B cell (primary cell): Measurements from ENCODE around the gene CRYGB. TPM values are rescaled to one million over a fixed set of nuclear protein-coding genes. Genes with fewer than 3 reads are reported as not detected.
"Not testable (repeated sequence)": the region's sequence is repeated elsewhere in the genome, so short reads cannot be mapped to it uniquely, and the experiment has no call there.

Experiments used
- ATAC-seq: fragments of 200-7000 bp; cut with Tn5 transposase; one replicate; pipeline ENCODE4 v1.10.0; 2021; ENCODE audit warnings: low read depth, mild to moderate bottlenecking, moderate number of reproducible peaks, moderate library complexity
- CTCF ChIA-PET: fragments of 350-600 bp; sonication (Branson Sonifier 250); formaldehyde crosslinking; loops from one replicate; lab custom pipeline; 2021; ENCODE audit warnings: antibody characterized with exemption, inconsistent platforms; lab: Charles Lee
- POLR2A ChIA-PET: fragments of 350-600 bp; sonication (Branson Sonifier 250); formaldehyde crosslinking; loops from one replicate; lab custom pipeline; 2021; ENCODE audit warnings: antibody characterized with exemption; lab: Charles Lee
- DNase-seq: peaks from one replicate; pipeline ENCODE4 v3.0.0; 2013
- H2AFZ ChIP-seq: 2 replicates; pipeline ENCODE4 v1.6.1; 2012; ENCODE audit warnings: mild to moderate bottlenecking, low read depth, low read length; ENCODE audit not compliant: insufficient read depth, poor library complexity, severe bottlenecking
- H3K27ac ChIP-seq, 2 donors: 1 replicate in 1 of 2; 2 replicates in 1 of 2; pipeline ENCODE4 v1.5.1; 2012 to 2013; ENCODE audit warnings: low read length in 2 of 2, mild to moderate bottlenecking in 2 of 2, moderate library complexity in 1 of 2
- H3K27me3 ChIP-seq, 4 experiments: fragments of 200-600 bp in 1 of 4; sonication (generic) in 1 of 4; replicated peaks in 1 of 4; 1 replicate in 2 of 4; 2 replicates in 2 of 4; pipeline versions ENCODE4 v1.6.1 to v1.7.0; 2013 to 2016; ENCODE audit warnings: low read length in 3 of 4, mild to moderate bottlenecking in 2 of 4, mixed read lengths in 1 of 4, moderate library complexity in 1 of 4; ENCODE audit not compliant: insufficient read depth in 4 of 4, control insufficient read depth in 3 of 4; ENCODE audit errors: control extremely low read depth in 1 of 4
- H3K36me3 ChIP-seq, 2 experiments: replicated peaks in 1 of 2; 1 replicate in 1 of 2; 2 replicates in 1 of 2; pipeline versions ENCODE4 v1.6.1 to v1.7.1; 2013; ENCODE audit warnings: low read length in 1 of 2; ENCODE audit not compliant: insufficient read depth in 2 of 2, control insufficient read depth in 1 of 2; ENCODE audit errors: control extremely low read depth in 1 of 2, extremely low read depth in 1 of 2
- H3K4me1 ChIP-seq, 2 donors: fragments of 200-600 bp in 1 of 2; sonication (generic) in 1 of 2; 1 replicate in 1 of 2; 2 replicates in 1 of 2; pipeline versions ENCODE4 v1.5.1 to v1.6.1; 2013 to 2017; ENCODE audit warnings: low read length in 2 of 2; ENCODE audit not compliant: control insufficient read depth in 2 of 2, insufficient read depth in 2 of 2
- H3K4me2 ChIP-seq: replicated peaks from 2 replicates; pipeline ENCODE3; 2012; ENCODE audit warnings: mild to moderate bottlenecking, low read depth, low read length; ENCODE audit not compliant: poor library complexity, severe bottlenecking
- H3K4me3 ChIP-seq, 5 experiments: fragments of 200-600 bp in 1 of 5; sonication (generic) in 1 of 5; 1 replicate in 3 of 5; 2 replicates in 2 of 5; pipeline versions ENCODE4 v1.5.1 to v1.7.0; 2011 to 2016; ENCODE audit warnings: low read length in 4 of 5, mild to moderate bottlenecking in 4 of 5, low read depth in 2 of 5, control low read depth in 1 of 5, moderate library complexity in 1 of 5; ENCODE audit not compliant: insufficient read depth in 1 of 5; ENCODE audit errors: control extremely low read depth in 1 of 5, extremely low read depth in 1 of 5
- H3K79me2 ChIP-seq: fragments of 200-600 bp; sonication (generic); one replicate; pipeline ENCODE4 v1.6.0; 2016; ENCODE audit warnings: low read length; ENCODE audit not compliant: control insufficient read depth, insufficient read depth
- H3K9ac ChIP-seq: fragments of 200-600 bp; sonication (generic); 2 replicates; pipeline ENCODE4 v1.6.1; 2017; ENCODE audit warnings: mild to moderate bottlenecking, low read length, moderate library complexity
- H3K9me3 ChIP-seq, 3 donors: one replicate each; pipeline versions ENCODE4 v1.6.1 to v1.7.1; 2013; ENCODE audit warnings: low read length in 2 of 3; ENCODE audit not compliant: control insufficient read depth in 2 of 3, insufficient read depth in 1 of 3; ENCODE audit errors: control extremely low read depth in 1 of 3
- H4K20me1 ChIP-seq: 2 replicates; pipeline ENCODE4 v1.6.0; 2012; ENCODE audit warnings: mild to moderate bottlenecking, low read length; ENCODE audit not compliant: insufficient read depth, control insufficient read depth, poor library complexity, severe bottlenecking
- H3K27ac Mint-ChIP-seq: one replicate; pipeline ENCODE4 v1.8.0; 2021; ENCODE audit warnings: mixed read lengths
- H3K27me3 Mint-ChIP-seq: one replicate; pipeline ENCODE4 v1.8.0; 2021; ENCODE audit warnings: mixed read lengths
- H3K4me1 Mint-ChIP-seq: one replicate; pipeline ENCODE4 v1.8.0; 2021; ENCODE audit warnings: mixed read lengths
- H3K4me3 Mint-ChIP-seq: one replicate; pipeline ENCODE4 v1.8.0; 2021; ENCODE audit warnings: mixed read lengths
- H3K9me3 Mint-ChIP-seq: one replicate; pipeline ENCODE4 v1.8.0; 2022; ENCODE audit warnings: mixed read lengths; ENCODE audit not compliant: insufficient read depth
- EZH2 ChIP-seq: IDR thresholded peaks from 2 replicates; pipeline ENCODE4 v1.6.1; 2012; ENCODE audit warnings: borderline replicate concordance, low read depth, mild to moderate bottlenecking, moderate library complexity, low read length; ENCODE audit not compliant: insufficient read depth, poor library complexity, severe bottlenecking
- WGBS: methylation state at CpG from one replicate; pipeline ENCODE4 v1.1.5; 2013; ENCODE audit warnings: missing lambda C conversion rate; ENCODE audit not compliant: insufficient coverage; 5-methylcytosine and 5-hydroxymethylcytosine counted together
- intact Hi-C: fragments of 100-400 bp; cut with micrococcal nuclease; formaldehyde crosslinking; loops from one replicate; pipeline ENCODE4 v1.10.0; 2022
- polyA plus RNA-seq: library from polyadenylated mRNA; depleted of rRNA; stranded (reverse); fragments of >200 nt; gene quantifications from 2 replicates; pipeline ENCODE4 v1.2.3, GENCODE V29; 2012
- total RNA-seq, 2 donors: library from RNA; stranded (reverse); fragments of 120-200 nt in 1 of 2; gene quantifications; 1 replicate in 1 of 2; 2 replicates in 1 of 2; pipeline versions ENCODE4 v1.2.3 to v1.2.4, GENCODE V29; 2013 to 2022
- TF ChIP-seq, protein P1 (sequence below): fragments of 200-600 bp; IDR thresholded peaks from one replicate; pipeline ENCODE4 v1.8.0; 2022; ENCODE audit warnings: antibody characterized with exemption, mild to moderate bottlenecking

Gene CRYGB
- total and polyA plus RNA-seq, 2 donors (not counting 1 experiment from before 2014, with no cell fraction given): not detected

DNA sequence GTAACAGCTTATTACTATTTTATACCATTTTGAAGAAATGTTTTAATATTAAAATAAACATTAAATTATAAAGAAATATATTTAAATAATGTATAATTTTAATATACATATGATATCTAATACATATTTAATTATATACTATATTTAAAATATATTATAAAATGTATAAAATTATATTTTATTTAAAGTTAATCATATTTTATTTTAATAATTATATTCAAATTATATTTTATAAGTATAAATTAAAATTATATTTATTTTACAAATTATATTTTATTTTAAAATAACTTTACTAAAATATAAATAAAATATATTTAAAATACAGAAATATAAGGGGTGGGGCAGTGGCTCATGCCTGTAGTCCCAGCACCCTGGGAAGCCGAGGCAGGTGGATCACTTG, 23.7 kb downstream of the CRYGB start:
- no CpG with 5 or more reads among the region's 1 CpG for WGBS
- no peak overlapping the region for H2AFZ ChIP-seq
- H3K9me3 Mint-ChIP-seq: no peaks in the 10 kb centered on the region
- H3K79me2 ChIP-seq: no peaks in the 10 kb centered on the region
- H3K27me3 Mint-ChIP-seq: peaks cover 35% of the 10 kb centered on the region
- H3K4me1 ChIP-seq: peaks cover 0 to 8% of the 10 kb centered on the region in 2 donors
- no peak overlapping the region for H3K4me3 Mint-ChIP-seq
- intact Hi-C loops: no loop called here
- ATAC-seq (no peak), DNase-seq (no peak)
- H3K9ac ChIP-seq: no peak overlapping the region
- no peak overlapping the region for H3K27ac Mint-ChIP-seq
- H4K20me1 ChIP-seq: no peaks in the 10 kb centered on the region
- ChIA-PET POLR2A (no interaction called here), CTCF (no interaction called here)
- no peaks in the 10 kb centered on the region for H3K9me3 ChIP-seq
- peaks cover 11% of the 10 kb centered on the region for H3K4me1 Mint-ChIP-seq
- H3K4me2 ChIP-seq: no peak overlapping the region
- TF ChIP-seq EZH2: no peak
- TF ChIP-seq, protein P1, sequence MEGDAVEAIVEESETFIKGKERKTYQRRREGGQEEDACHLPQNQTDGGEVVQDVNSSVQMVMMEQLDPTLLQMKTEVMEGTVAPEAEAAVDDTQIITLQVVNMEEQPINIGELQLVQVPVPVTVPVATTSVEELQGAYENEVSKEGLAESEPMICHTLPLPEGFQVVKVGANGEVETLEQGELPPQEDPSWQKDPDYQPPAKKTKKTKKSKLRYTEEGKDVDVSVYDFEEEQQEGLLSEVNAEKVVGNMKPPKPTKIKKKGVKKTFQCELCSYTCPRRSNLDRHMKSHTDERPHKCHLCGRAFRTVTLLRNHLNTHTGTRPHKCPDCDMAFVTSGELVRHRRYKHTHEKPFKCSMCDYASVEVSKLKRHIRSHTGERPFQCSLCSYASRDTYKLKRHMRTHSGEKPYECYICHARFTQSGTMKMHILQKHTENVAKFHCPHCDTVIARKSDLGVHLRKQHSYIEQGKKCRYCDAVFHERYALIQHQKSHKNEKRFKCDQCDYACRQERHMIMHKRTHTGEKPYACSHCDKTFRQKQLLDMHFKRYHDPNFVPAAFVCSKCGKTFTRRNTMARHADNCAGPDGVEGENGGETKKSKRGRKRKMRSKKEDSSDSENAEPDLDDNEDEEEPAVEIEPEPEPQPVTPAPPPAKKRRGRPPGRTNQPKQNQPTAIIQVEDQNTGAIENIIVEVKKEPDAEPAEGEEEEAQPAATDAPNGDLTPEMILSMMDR: no peak
- no peak overlapping the region for H3K4me3 ChIP-seq
- H3K27me3 ChIP-seq: peaks cover 0 to 16% (median 12%) of the 10 kb centered on the region in 4 experiments
- no peaks in the 10 kb centered on the region for H3K36me3 ChIP-seq
- no peak overlapping the region for H3K27ac ChIP-seq

GRCh38 chr2:208118918-208119317, 27.0 kb downstream of the CRYGB start:
- Mint-ChIP-seq H3K27me3 (peaks cover 14% of the 10 kb centered on the region), H3K9me3 (no peaks in the 10 kb centered on the region), H3K4me3 (no peak overlapping the region), H3K4me1 (peaks cover 3% of the 10 kb centered on the region), H3K27ac (no peak overlapping the region)
- no peak for TF ChIP-seq EZH2
- TF ChIP-seq, protein P1: no peak
- Histone ChIP-seq H3K9me3 (no peaks in the 10 kb centered on the region), H3K4me1 (no peaks in the 10 kb centered on the region), H4K20me1 (no peaks in the 10 kb centered on the region), H3K9ac (no peak overlapping the region), H3K27me3 (peaks cover 0 to 7% (median 3%) of the 10 kb centered on the region in 4 experiments), H3K36me3 (no peaks in the 10 kb centered on the region), H3K27ac (no peak overlapping the region), H3K4me3 (no peak overlapping the region), H3K4me2 (no peak overlapping the region), H3K79me2 (no peaks in the 10 kb centered on the region), H2AFZ (no peak overlapping the region)
- DNase-seq: no peak
- ATAC-seq: no peak
- POLR2A ChIA-PET: no interaction called here
- CTCF ChIA-PET: no interaction called here
- 100% methylated on average over 1 of the region's 3 CpGs for WGBS
- intact Hi-C loops: no loop called here

GRCh38 chr2:208117390-208117789, 28.6 kb downstream of the CRYGB start:
- WGBS: 98% methylated on average over 7 of the region's 11 CpGs
- not testable (repeated sequence) for H3K27ac Mint-ChIP-seq
- CTCF ChIA-PET: interaction anchor here (0.6 kb wide), 1 partner anchor 1239 kb away, joined by 5 read pairs; no protein-coding TSS in a partner anchor

More at GRCh38 chr2:208117390-208117789, 28.6 kb downstream of the CRYGB start:
- H3K9me3 ChIP-seq, H3K27ac ChIP-seq, POLR2A ChIA-PET, H3K4me1 ChIP-seq, H3K4me2 ChIP-seq, H3K9ac ChIP-seq, intact Hi-C loops, H3K27me3 ChIP-seq, H3K9me3 Mint-ChIP-seq, H3K4me3 ChIP-seq, DNase-seq, ATAC-seq, H2AFZ ChIP-seq, H4K20me1 ChIP-seq, H3K36me3 ChIP-seq, H3K79me2 ChIP-seq, H3K4me1 Mint-ChIP-seq, H3K4me3 Mint-ChIP-seq: not testable (repeated sequence)
- H3K27me3 Mint-ChIP-seq: peaks cover 12% of the 10 kb centered on the region
